Esophagus (tissue), 2 donors: Measurements from ENCODE around the gene MAN1B1. TPM values are rescaled to one million over a fixed set of nuclear protein-coding genes. Genes with fewer than 3 reads are reported as not detected.
A peak's percentile ranks its signal among the peaks of the same experiment; 100 is the strongest.
"Not testable (repeated sequence)": the region's sequence is repeated elsewhere in the genome, so short reads cannot be mapped to it uniquely, and the experiment has no call there.

Experiments
- H3K27ac ChIP-seq, 2 donors: one replicate each; pipeline ENCODE4 v1.5.1; 2013; ENCODE audit warnings: low read depth in 2 of 2, mild to moderate bottlenecking in 2 of 2, inconsistent platforms in 1 of 2, low read length in 1 of 2, moderate library complexity in 1 of 2
- H3K27me3 ChIP-seq, 2 donors: one replicate each; pipeline ENCODE4 v1.6.1; 2013; ENCODE audit warnings: low read length in 2 of 2, control low read depth in 1 of 2, mild to moderate bottlenecking in 1 of 2; ENCODE audit not compliant: insufficient read depth in 2 of 2, control insufficient read depth in 1 of 2
- H3K36me3 ChIP-seq, 2 donors: one replicate each; pipeline ENCODE4 v1.6.1; 2013; ENCODE audit warnings: low read length in 1 of 2; ENCODE audit not compliant: control insufficient read depth in 2 of 2, insufficient read depth in 2 of 2
- H3K4me1 ChIP-seq, 2 donors: one replicate each; pipeline ENCODE4 v1.6.1; 2013; ENCODE audit warnings: low read length in 1 of 2; ENCODE audit not compliant: control insufficient read depth in 2 of 2, insufficient read depth in 2 of 2
- H3K4me3 ChIP-seq, 2 donors: one replicate each; pipeline ENCODE4 v1.5.1; 2013; ENCODE audit warnings: low read length in 2 of 2, mild to moderate bottlenecking in 2 of 2, low read depth in 1 of 2, moderate library complexity in 1 of 2
- H3K9me3 ChIP-seq, 2 donors: one replicate each; pipeline ENCODE4 v1.6.1; 2013; ENCODE audit warnings: mild to moderate bottlenecking in 2 of 2, low read depth in 1 of 2, low read length in 1 of 2, moderate library complexity in 1 of 2; ENCODE audit not compliant: control insufficient read depth in 2 of 2, insufficient read depth in 1 of 2
- WGBS, 2 donors: extraction: QIAGEN DNeasy Blood & Tissue Kit; methylation state at CpG; one replicate each; pipeline ENCODE4 v1.1.7; 2013; 5-methylcytosine and 5-hydroxymethylcytosine counted together
- polyA plus RNA-seq, 2 donors: library from polyadenylated mRNA; stranded (reverse); fragments of 200-250 nt; gene quantifications; one replicate each; pipeline ENCODE4 v1.2.3, GENCODE V29; 2013
- donor health status: healthy with polysubstance abuse.
- donor health status: Bipolar disorder and iron deficiency.

The MAN1B1 gene
- polyA plus RNA-seq, 2 donors, result 28.5 to 42.3 TPM

DNA sequence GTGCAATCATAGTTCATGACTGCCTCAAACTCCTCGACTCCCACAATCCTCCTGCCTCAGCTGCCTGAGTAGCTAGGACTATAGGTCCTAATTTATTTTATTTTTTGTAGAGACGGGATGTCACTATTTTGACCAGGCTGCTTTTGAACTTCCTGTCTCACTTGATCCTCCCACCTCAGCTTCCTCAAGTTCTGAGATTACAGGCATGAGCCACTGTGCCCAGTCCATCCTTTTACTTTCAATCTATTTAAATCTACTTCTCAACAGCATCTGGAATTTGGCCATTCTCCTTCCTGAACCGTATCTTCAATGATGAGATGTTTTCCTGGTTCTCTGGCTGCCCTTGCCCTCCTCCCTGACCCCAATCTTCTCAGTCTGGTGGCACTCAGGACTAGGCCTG lies 40.0 kb downstream of the MAN1B1 start:
- no peaks in the 10 kb centered on the region for H3K27me3 ChIP-seq
- 28 to 49% methylated on average over 3 of the region's 3 CpGs for WGBS, 2 donors
- peaks cover 0 to 5% of the 10 kb centered on the region in 2 donors for H3K9me3 ChIP-seq
- H3K36me3 ChIP-seq, result no peaks in the 10 kb centered on the region
- H3K4me3 ChIP-seq, result no peak overlapping the region
- H3K27ac ChIP-seq, result peak overlapping the region in 1 of 2 donors; percentile 26
- peaks cover 15 to 18% of the 10 kb centered on the region in 2 donors for H3K4me1 ChIP-seq

DNA sequence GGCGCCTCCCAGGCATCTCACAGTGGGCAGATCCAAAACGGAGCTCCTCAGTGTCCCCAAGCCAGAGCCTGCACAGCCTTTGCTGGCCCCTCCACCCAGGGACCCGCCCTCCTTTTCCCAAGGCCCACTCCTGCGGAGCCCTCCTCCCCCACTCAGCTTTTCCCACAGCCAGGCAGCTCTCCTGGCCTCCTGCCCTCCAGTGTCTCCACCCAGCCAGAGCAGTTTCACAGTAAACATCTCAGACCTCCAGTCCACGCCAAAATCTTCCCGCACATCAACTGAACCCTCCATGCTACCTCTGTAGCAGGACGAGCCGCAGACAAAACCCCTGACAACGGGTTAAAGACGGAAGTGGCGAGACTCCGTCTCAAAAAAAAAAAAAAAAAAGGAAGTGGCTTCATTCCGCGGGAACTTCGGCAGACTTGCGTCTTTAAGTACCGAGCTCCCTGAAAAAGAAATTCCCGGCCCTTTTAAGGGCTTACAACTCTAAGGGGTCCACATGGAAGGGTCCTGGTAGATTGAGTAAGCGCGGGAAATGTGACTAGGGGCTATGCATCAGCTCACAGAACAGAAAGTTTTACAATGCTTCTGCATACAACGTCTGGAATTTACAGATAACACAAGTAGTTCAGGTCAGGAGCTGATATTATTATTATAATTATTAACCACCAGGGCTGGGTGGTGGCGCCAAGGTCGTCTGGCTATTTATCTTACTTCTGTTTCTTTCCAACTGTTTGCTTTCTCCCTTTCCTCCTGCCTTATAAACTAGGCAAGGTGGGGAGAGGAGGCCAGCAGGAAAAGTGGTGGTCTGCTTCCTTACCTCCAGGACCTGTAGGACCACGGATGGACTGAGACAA lies 40.7 kb downstream of the MAN1B1 start:
- WGBS, 2 donors, result 25 to 29% methylated on average over 24 of the region's 24 CpGs
- Histone ChIP-seq H3K27me3 (no peaks in the 10 kb centered on the region), H3K4me1 (peaks cover 15 to 18% of the 10 kb centered on the region in 2 donors), H3K4me3 (peak overlapping the region; percentile 6 to 84), H3K9me3 (peaks cover 0 to 5% of the 10 kb centered on the region in 2 donors), H3K36me3 (no peaks in the 10 kb centered on the region), H3K27ac (peak overlapping the region in 1 of 2 donors; percentile 53)

DNA sequence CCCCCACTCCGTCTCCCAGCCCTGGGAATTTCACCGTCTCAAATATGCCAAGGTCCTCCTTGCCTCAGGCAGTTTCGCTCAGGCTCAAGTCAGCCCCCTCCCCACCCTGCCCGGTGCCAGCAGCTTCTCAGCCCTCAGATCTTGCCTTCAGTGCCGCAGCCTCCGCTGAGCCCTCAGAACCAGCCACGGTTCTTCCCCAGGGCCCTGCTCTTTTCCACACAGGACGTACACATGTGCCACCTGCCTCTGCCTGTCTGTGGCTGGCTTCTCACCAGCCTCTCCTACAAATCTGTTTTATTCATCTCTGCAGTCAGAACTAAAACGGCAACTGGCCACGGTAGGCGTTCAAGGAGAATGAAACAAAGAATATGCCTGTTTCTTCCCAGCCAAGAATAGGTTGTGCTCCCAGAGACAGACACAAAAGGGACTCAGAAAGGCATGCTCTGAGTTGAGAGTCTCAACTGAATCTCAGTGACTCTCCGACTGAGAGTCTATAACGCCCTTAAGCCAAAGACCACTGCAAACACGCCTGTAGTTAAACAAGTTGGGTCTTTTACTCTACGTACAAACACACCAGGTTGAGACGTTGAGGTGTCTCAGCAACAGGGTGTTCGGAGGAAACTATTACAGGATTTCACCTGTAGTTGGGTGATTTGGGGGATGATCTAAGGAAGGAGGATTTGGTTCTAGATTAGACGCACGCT lies 41.5 kb downstream of the MAN1B1 start:
- Histone ChIP-seq H3K36me3 (no peaks in the 10 kb centered on the region), H3K4me3 (peak overlapping the region; percentile 84 to 95), H3K27ac (peak overlapping the region in 1 of 2 donors; percentile 15), H3K4me1 (peaks cover 15 to 18% of the 10 kb centered on the region in 2 donors), H3K9me3 (peaks cover 0 to 5% of the 10 kb centered on the region in 2 donors), H3K27me3 (no peaks in the 10 kb centered on the region)
- WGBS, 2 donors, result 41 to 51% methylated on average over 19 of the region's 19 CpGs

DNA sequence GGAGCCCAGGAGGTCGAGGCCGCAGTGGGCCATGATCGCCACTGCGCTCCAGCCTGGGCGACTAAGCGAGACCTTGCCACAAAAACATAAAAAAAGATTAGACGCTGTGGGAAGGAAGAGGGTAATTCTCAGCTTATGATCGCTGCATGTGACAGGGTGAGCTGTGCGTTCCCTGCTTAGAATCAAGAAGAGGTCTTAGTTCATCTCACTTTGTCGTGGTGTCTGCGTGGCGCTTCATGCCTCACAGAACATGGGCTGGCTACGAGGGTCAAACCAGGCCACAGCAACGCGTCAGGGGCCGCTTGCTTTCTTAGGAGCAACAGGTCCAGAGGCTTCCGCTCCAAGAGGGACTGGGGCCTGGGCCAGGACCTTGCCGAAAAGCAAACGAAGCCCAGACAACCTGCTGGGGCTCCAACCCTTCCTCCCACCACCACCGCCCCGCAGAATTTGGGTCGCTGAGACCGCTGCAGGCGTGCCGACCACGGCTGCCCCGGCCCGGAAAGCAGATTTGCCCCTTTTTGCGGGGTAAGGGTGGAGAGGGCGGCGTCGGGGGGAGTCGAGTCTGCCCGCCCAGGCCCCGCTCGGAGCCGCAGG lies 42.2 kb downstream of the MAN1B1 start:
- H3K27me3 ChIP-seq, result no peaks in the 10 kb centered on the region
- peaks cover 15 to 18% of the 10 kb centered on the region in 2 donors for H3K4me1 ChIP-seq
- H3K4me3 ChIP-seq, result peak overlapping the region; percentile 84 to 95
- peaks cover 0 to 5% of the 10 kb centered on the region in 2 donors for H3K9me3 ChIP-seq
- WGBS, 2 donors, result 15 to 19% methylated on average over 31 to 37 of the region's 37 CpGs
- H3K27ac ChIP-seq, result peak overlapping the region; percentile 67 to 77
- H3K36me3 ChIP-seq, result no peaks in the 10 kb centered on the region

DNA sequence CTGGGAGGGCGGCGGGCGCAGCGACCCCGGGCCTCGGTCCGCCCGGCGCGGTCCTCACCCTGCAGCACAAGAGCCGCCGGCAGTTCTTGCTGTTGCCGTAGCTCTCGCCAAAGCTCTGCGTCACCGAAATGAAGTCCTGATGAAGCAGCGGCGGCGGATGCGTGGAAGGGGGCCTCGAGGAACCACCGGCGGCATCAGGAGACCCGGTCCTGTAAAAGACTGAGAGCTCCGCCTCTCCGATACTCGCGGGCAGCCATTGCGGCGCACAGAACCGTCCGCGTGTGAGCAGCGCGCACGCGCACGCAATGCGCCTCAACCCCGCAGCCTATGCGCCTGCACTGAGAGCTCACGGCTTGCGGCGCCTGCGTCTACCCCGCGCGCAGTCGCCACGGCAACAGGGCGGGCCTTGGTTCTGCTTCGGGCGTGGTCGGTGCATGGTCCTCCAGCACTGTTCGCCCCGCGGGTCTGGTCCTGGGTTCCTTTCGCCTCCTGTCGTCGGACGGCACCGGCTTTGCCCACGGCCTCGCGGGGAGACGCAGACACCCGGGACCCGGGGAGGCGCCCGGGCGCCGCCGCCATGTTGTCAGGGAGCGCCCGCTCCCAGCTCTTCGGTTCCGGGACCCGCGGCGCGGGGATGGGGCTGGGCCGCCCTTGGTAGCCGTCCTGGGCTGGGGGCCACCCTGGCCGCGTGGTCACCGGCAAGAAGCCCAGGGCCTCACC lies 42.8 kb downstream of the MAN1B1 start:
- H3K4me1 ChIP-seq, result peaks cover 15 to 18% of the 10 kb centered on the region in 2 donors
- H3K4me3 ChIP-seq, result peak overlapping the region; percentile 84 to 95
- 1 to 2% methylated on average over 67 to 86 of the region's 86 CpGs for WGBS, 2 donors
- no peaks in the 10 kb centered on the region for H3K36me3 ChIP-seq
- H3K9me3 ChIP-seq, result peaks cover 0 to 5% of the 10 kb centered on the region in 2 donors
- H3K27me3 ChIP-seq, result no peaks in the 10 kb centered on the region
- H3K27ac ChIP-seq, result peak overlapping the region; percentile 67 to 77

DNA sequence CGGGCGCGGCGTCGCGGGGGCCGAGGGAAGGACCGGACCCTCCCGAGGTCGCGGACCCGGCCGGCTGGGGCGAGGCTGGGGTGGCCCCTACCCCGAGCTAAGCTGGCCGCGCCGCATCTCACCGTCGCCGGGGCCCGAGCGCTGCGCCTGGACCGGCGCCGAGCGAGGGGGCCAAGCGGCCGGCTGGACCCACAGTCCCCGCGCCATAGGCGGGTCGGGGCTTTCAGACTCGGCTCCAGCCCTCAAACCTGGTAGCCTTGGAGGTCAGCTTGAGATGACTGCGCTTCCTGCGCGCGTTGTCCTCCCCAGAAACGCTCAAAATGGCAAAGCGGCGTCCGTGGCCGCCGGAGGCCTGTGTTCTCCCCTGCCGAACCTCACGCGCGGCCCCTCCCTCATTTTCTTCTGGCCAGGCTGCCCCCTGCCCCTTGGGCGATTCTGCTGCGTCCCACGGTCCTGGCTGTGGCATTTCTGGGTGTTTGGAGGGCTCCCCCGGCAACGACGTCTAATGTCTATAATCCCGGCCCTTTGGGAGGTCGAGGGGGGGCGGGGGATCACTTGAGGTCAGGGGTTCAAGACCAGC lies 43.5 kb downstream of the MAN1B1 start:
- Histone ChIP-seq H3K4me1 (peaks cover 15 to 18% of the 10 kb centered on the region in 2 donors), H3K27me3 (no peaks in the 10 kb centered on the region), H3K36me3 (no peaks in the 10 kb centered on the region), H3K27ac (peak overlapping the region; percentile 67 to 77), H3K9me3 (peaks cover 0 to 5% of the 10 kb centered on the region in 2 donors), H3K4me3 (peak overlapping the region; percentile 84 to 95)
- 7 to 9% methylated on average over 58 of the region's 58 CpGs for WGBS, 2 donors

DNA sequence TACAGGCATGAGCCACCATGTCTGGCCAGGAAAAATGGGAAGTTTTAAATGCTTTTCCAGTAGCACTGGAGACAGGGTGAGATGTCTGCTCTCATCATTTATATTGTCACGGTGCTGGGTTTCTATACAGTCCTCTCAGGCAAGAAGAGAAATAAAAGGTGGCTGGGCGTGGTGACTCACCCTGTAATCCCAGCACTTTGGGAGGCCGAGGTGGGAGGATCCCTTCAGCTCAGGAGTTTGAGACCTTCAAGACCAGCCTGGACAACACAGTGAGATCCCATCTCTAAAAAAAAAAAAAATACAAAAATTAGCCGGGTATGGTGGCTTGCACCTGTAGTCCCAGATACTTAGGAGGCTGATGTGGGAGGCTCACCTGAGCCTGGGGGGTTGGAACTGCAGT lies 47.4 kb downstream of the MAN1B1 start:
- H3K9me3 ChIP-seq, result peaks cover 0 to 8% of the 10 kb centered on the region in 2 donors
- no peaks in the 10 kb centered on the region for H3K36me3 ChIP-seq
- no peak overlapping the region for H3K4me3 ChIP-seq
- peaks cover 13 to 16% of the 10 kb centered on the region in 2 donors for H3K4me1 ChIP-seq
- 65 to 76% methylated on average over 4 of the region's 4 CpGs for WGBS, 2 donors
- H3K27ac ChIP-seq, result no peak overlapping the region
- H3K27me3 ChIP-seq, result peaks cover 0 to 21% of the 10 kb centered on the region in 2 donors

DNA sequence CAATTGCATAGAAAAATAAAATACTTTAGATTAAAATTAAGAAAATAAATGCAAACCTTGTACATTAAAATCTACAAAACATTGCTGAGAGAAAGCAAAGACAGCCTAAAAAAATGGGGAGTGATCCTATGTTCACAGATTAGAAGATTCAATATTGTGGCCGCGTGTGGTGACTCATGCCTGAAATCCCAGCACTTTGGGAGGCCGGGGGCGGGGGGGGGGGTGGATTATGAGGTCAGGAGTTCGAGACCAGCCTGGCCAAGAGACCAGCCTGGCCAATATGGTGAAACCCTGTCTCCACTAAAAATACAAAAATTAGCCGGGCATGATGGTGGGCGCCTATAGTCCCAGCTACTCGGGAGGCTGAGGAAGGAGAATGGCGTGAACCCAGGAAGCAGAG lies 48.4 kb downstream of the MAN1B1 start:
- Histone ChIP-seq H3K4me1 (peaks cover 12 to 13% of the 10 kb centered on the region in 2 donors), H3K27me3 (peaks cover 0 to 28% of the 10 kb centered on the region in 2 donors)
- H3K36me3 ChIP-seq, H3K4me3 ChIP-seq, H3K9me3 ChIP-seq, H3K27ac ChIP-seq: not testable (repeated sequence)
- WGBS, 2 donors, result 67 to 73% methylated on average over 9 of the region's 9 CpGs
